ENCODE measurements around the gene CDHR1.

DNA sequence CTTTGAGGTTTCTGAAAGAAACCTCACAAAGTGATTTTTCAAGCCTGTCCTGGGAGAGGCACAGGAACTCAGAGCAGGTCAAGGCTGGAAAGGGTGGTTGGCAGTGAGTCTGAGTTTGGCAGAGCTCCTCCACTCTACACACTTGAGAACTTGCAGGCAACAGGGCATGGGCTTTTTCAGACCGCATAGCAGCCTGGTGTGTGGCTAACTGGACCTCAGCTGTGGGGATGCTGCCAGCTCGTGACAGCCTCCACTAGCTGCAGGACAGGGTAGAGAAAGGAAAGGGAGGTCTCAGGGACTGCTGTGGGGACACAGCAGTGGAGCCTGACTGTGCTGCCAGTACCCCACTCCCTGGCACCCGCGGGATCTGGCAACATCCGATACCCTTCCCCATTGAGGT lies 2.6 kb downstream of the CDHR1 start:
- no peak for TF ChIP-seq HNF4G (IDR thresholded peaks at IDR 0.05)
- TF ChIP-seq, protein P1, sequence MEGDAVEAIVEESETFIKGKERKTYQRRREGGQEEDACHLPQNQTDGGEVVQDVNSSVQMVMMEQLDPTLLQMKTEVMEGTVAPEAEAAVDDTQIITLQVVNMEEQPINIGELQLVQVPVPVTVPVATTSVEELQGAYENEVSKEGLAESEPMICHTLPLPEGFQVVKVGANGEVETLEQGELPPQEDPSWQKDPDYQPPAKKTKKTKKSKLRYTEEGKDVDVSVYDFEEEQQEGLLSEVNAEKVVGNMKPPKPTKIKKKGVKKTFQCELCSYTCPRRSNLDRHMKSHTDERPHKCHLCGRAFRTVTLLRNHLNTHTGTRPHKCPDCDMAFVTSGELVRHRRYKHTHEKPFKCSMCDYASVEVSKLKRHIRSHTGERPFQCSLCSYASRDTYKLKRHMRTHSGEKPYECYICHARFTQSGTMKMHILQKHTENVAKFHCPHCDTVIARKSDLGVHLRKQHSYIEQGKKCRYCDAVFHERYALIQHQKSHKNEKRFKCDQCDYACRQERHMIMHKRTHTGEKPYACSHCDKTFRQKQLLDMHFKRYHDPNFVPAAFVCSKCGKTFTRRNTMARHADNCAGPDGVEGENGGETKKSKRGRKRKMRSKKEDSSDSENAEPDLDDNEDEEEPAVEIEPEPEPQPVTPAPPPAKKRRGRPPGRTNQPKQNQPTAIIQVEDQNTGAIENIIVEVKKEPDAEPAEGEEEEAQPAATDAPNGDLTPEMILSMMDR (IDR thresholded peaks at IDR 0.05; ENCODE audit: low read depth, low read length, missing input control), result no peak
- TF ChIP-seq RXRA (IDR thresholded peaks at IDR 0.05), result no peak
- TF ChIP-seq FOXA1 (IDR thresholded peaks at IDR 0.05), result no peak
- TF ChIP-seq RAD21 (IDR thresholded peaks at IDR 0.05), result no peak
- no peak for TF ChIP-seq EGR1 (IDR thresholded peaks at IDR 0.05; ENCODE audit: low read depth in 2 of 2)

Data from liver (tissue), 3 donors.